Measurements from ENCODE around the gene MAP10.

MAP10 gene

DNA sequence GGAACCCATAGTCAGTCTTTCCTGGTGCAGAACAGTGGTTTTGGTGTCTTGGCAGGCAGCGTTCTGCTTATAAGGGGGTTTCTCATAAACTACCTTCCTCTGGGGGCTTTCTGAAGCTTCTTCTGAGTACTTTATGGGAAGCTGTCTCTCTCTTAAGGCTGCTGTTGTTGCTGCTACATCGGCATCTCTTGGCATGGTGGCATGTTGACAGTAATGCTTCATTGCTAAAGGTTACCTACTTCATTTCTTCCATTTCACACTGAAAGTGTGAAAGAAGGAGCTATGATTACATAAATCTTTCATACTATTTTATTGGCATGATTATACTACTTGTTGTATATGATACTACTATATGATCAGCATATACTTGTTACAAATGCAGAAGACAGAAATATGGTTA, 6.3 kb upstream of the MAP10 start:
- DNase-seq (ENCODE audit: low spot score), result no peak

DNA sequence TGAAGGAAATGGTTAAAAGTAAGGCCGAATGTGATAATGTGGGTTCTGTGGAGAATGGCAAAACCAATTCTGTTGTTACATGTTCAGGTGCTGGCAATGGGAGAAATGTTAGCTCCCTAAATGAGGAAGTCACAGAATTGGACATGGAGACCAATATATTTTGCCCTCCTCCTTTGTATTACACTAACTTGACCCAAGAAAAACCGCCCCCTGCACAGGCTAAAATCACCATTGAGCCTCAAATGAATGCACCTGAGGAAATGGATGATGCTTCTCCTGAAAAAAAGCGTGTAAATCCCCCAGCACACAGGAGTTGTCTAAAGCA, 932 bp downstream of the MAP10 start:
- DNase-seq (ENCODE audit: low spot score), result no peak

DNA sequence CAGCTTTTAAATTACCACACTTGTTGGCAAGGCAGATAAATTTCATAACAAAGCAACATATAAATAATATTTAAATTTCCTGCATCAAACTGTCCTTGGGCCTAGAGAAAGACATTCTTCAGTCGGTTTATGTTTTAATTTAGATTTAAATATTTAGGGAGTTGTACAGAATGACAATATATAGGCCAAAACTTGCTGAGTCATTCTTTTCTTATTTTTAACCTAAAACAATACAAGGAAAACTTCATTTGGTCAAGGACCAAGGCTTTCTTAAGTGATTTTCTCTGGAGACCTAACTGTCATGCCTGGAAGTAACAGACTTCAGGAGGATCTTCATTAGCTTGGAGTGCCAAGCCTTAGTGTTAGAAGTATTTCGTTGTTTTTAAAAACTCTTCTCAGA, 5.6 kb downstream of the MAP10 start:
- no peak for DNase-seq (ENCODE audit: low spot score)

DNA sequence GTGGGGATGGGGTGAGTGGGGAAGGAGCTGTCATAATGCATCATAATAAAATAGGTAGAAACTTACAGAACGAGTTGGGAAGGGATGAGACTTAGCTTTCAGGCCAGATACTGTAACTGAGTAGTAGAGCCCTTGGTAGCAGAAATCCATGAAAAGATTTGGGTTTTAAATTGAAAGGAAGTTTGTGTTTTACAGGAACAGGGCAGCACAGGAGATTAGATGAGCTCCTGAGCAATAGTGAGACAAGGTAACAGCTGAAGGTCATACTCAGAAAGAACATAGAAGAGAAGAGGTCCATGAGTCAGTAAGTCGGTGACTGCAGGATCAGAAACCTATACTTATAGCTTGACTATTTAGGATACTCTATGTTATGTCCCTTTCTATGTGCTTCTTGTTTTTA, 7.3 kb downstream of the MAP10 start:
- DNase-seq (ENCODE audit: low spot score), result no peak

DNA sequence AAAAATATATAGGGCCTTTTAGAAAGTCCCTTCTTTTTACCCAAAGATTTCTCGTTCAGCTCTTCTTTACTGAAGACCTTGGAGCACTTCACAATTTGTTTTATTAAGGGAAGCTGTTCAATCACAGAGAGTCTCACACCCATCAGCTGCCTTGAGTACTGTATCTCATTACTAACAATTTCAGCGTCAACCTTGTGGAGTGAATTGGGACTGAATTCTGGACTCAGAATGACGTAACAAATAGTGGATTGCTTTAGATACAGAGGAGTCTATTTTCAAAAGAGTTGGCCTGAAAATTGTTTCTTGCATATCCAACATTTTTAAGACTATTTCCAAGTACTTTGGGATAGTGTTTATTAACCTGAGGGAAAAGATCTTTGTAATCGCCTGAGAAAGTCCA, 7.9 kb downstream of the MAP10 start:
- DNase-seq (ENCODE audit: low spot score), result no peak

DNA sequence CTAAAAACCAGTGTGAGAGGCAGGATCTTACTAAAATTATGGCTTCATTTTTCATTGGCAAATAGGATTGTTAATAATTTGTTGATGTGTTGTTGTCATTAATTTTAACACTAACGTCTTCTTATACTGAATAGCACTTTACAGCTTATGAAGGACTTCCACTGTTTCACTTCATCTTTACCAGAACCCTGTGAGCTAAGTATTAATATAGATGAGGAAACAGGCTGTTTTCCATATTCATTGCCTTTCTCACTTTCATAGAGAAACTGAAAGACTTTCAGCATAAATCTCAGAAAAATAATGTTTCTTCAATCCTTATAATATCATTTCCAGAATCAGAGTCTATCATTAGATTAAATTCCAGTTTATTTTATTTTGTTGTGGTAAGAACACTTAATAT, 8.5 kb downstream of the MAP10 start:
- no peak for DNase-seq (ENCODE audit: low spot score)

DNA sequence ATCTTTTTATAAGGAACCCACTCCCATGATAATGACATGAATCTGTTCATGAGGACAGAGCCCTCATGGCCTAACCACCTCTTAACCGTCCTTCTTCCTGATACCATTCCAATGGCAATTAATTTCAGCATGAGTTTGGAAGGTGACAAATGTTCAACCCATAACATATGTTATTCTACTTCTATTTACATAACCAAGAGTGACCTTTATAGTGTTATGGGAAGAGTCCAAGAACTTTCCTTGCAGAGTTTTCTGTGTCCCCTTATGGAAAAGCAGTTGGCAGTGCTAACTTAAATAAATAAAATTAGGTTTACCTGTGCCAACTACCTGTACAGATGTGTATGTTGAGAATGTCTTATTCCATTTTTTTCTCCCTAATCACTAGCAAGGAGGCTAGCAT, 11.1 kb downstream of the MAP10 start:
- DNase-seq (ENCODE audit: low spot score), result no peak

DNA sequence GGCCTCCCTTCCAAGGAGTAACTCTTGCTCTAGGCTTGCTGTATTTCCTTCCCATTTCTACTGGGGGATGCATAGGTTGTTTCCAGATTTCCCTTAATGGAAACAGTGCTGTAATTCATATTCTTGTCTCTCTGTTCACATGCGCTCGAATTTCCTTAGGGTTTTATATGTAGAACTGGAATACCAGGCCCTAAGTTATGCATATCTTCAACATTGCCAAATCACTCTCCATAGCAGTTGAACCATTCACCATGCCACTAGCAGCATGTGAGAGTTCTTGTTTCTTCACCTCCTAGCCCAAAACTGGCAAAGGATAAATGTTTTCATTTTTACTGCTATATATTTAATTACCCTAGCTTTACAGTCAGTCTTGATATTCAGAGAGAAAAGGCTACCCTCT, 12.8 kb downstream of the MAP10 start:
- DNase-seq (ENCODE audit: low spot score), result no peak

DNA sequence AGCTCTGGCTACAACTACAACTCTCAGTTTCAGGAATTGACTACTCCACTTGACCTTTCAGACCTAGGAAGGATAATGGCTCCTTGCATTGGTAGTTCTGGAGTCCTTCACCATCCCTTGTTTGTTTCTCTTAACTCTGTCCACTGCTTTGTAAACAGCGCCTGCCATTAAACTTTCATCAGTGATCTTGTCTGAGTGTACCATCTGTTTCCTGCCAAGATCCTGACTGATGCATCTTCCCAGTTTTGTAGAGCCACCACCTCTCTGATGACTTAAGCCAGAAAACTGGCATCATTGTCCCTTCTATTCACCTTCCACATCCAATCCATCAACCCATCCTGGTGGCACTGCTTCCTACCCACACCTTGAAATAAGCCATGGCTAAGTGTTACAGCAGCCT, 15.2 kb downstream of the MAP10 start:
- no peak for DNase-seq (ENCODE audit: low spot score)

DNA sequence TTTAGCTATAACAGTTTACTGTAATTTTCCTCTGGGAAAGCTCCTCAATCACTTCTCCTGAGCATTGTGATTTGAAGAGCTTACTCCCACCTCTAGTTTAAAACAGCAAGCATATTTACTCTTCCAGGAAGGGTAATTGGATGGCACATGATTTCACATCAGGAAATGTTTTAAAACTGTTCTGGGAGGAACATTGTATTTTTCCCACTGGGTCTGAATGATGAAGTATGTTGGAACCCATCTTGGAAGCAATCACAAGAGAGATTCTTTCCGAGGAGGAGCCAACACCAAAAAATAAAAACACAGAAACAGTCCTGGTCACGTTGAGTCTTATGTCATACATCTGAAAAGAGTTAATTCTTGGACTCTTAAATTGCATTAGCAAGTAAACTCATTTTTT, 17.3 kb downstream of the MAP10 start:
- no peak for DNase-seq (ENCODE audit: low spot score)

DNA sequence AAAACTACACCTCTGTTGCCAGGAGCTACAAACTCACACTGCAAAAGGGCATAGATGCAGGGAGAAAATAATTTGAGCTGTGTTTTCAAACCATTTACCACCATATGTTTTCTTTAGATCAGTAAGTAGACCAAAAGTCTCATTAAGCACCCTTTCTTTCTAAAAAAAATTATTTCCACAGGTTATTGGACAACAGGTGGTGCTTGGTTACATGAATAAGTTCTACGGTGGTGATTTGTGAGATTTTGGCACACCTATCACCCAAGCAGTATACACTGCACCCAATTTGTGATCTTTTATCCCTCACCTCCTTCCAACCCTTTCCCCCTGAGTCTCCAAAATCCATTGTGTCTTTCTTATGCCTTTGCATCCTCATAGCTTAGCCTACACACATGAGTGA, 21.1 kb downstream of the MAP10 start:
- no peak for DNase-seq (ENCODE audit: low spot score)

DNA sequence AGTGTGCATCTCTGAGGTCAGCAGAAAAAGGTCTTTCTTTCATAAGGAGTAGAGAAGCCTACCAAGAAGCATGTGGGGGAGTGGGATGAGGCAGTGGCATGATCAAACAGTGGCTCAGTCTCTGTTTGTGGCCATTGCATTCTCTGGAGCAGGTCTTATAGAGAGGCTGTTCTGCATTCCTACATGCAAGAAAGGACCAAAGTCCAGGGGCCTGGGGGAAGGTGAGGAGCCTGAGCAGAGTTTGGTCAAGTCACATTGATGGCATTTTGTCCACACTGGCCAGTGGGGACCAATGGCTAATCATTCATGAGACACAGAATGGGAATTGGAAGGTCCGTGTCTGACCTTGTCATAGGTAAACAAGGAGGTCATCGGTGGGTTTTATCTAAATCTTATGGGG, 25.4 kb downstream of the MAP10 start:
- DNase-seq (ENCODE audit: low spot score), result no peak

DNA sequence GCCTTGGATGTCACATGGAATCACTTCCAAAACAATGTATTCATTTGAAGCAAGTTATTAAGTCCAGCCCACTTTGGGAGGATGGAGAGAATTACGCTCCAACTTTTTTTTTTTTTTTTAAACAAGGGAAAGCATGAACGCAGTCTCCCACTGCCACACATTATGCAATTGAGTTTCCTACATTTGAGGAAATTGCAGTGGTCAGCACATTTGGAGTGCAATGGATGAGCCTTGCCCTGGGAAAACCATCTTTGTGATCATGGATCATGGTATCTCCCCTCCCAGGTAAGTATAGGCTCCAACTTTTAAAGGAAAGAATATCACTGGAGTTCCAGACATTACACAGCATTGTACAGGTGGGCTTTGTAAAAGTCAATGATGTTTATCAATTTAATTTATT, 26.7 kb downstream of the MAP10 start:
- no peak for DNase-seq (ENCODE audit: low spot score)

DNA sequence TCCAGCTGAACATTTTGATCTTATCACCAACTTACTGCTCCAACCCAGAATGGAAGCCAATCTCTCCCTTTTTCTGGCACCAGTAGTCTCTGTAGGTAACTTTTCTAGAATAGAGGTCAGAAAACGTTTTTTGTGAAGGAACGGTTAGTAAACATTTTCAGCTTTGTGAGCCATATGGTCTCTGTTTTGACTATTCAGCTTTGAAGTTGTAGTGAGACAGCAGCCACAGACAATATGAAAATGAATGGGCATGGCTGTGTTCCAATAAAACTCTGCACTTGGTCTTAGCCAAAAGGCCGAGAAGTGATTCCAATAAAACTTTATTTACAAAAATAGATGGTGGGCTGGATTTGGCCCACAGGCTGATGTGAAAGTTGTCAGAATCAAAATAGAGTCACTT, 28.9 kb downstream of the MAP10 start:
- DNase-seq (ENCODE audit: low spot score), result no peak

DNA sequence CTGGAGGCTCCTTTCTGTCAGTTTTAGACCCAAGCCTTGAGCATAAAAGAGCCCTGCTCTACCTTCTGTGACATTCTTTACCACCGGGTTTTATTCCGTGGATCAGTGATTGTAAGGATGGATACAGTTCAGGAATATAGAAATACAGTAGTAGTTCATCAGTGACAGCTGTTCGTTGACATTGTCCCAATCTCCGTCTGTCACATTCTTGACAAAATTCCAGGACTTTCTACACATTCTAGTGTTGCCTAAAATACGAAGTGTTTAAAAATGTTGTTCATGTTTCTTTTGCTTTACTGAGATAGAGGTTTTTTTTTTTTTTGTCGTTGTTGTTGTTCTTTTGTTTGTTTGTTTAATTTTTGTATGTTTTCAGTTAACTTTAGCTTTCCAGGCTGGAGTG, 29.9 kb downstream of the MAP10 start:
- DNase-seq (ENCODE audit: low spot score), result no peak

DNA sequence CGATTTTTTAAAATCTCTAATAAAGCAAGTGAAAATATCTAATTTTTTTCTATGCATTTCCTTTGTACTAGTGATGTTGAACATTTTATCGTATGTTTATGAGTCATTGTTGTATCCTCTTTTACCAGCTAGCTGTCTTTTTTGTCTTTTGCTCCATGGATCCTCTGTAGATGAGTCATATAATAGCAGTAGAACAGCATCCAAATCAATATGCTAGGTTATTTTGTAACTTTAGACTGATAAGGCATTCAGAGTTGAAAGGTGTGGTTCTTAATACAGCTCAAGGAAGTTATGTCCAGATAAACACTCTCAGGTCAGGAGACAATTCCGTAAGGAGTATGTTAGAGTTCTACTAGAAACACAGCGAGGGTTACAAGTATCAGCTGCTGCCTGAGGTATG, 31.9 kb downstream of the MAP10 start:
- DNase-seq (ENCODE audit: low spot score), result peak; percentile 2

DNA sequence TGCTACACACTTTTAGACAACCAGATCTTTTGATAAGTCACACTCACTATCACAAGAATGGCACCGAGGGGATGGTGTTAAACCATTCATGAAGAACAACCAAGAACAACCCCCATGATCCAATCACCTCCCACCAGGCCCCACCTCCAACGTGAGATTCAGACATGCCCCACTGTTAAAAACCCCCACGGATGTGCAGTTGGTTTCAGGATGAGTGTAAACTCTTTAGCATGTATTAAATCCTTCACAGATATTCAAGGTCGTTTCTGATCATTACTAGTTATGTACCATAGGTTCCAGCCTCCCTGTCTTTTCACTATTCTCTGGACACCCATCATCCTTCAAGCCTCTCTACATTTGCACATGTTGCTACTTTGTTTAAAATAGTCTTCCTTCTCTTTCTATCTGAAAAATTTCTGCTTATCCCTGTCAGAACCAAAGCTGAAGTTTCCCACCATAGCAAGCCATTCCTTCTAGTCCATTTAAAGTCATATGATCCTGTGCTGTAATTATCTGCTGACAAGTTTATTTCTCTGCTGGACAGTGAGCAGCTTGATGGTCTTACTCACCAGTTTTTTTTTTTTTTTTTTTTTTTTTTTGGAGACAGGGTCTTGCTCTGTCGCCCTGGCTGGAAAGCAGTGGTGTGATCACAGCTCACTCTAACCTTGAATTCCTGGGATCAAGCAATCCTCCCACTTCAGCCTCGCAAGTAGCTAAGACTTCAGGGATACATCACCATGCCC, 36.8 kb downstream of the MAP10 start:
- no peak for DNase-seq (ENCODE audit: low spot score)

DNA sequence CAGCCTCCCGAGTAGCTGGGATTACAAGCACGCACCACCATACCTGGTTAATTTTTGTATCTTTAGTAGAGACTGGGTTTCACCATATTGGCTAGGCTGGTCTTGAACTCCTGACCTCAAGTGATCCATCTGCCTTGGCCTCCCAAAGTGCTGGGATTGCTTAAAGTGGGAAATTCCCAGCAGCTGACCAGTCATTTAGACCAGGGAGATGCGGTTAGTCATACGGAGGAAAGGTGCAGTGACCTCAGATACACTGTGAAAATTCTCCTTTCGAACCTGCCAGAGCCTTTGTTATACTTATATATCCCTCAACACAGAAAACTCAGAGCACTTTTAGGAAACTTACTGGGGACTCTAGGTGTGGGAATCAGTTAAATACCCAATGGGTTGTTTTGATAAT, 39.6 kb downstream of the MAP10 start:
- DNase-seq (ENCODE audit: low spot score), result no peak

DNA sequence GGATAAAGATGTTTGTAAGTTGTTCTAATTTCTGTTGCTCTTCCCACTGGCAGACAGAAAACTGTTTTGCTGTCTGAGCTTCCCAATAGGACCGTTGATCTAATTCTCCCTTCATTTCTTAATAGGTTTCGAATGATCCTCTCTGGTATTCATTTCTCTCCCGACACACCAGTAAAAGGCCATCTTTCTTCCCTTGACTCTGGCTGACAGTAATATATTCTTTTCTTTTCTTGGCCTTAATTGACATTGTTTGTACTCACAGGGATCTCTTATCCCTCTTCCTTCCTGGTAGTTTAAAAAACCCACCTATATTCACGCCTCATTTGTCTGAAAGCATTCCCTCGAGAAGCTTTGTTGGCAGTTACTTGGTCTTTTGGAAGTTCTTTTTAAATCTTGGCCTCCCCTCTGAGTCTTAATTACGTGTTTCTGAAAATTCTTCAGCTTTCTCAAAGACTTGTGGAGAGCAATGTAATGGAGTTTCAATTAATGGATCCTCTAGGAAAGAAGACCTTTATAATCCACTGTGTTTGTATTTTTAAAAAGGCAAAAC, 40.3 kb downstream of the MAP10 start:
- no peak for DNase-seq (ENCODE audit: low spot score)

DNA sequence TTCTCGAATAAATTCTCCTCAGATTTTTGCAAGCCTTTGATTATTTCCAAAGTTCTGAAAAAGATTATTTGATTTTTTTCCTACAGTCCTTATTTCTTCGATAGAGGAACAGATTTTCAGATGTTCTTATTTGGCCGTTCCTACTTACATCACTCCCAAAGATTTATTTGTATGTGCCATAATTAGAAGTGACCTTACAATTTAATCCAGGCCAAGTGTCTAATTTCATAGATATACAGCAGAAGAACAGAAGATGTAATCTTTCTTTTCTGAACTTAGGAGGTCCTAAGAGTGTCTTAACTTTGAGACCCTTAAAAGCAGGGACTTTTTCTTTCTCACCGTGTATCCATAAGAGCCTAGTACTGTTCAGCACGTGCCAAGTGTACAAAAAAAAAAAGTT, 46.3 kb downstream of the MAP10 start:
- DNase-seq (ENCODE audit: low spot score), result no peak

DNA sequence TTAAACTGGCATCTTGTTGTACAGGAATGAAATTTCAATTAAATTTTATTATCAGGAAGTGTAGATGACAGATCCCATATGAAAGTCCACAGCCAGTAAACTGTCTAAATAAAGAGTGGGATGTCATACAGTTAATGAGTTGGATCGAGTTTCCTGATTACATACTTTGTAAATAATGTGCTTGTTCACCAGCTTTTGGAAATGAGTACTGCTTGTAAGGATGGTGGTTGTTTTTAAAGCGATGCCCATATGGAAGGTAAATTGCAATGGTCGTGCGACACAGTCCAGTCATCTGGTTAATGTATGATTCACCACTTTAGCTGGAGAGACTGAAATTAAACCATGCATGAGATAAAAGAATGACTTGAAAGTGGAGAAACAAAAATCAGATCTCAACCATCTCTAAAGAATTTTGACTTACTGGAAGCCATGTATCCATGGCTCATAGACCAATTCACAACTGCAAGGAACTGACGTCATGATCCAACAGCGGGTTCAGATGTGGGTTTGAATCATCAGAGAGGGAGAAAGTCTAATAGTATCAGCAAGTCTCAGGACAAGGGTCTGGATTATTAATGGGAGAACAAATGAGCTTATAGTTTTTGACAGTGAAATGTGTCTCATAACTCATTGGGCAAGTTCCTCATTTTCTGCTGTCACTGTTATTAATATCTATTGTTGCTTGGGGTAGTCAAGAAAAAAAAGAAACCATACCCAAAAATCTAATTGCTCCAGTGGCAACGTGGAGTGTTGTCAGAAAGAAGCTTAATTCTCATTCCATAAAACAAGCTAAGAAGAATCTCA, 49.0 kb downstream of the MAP10 start:
- DNase-seq (ENCODE audit: low spot score), result no peak

DNA sequence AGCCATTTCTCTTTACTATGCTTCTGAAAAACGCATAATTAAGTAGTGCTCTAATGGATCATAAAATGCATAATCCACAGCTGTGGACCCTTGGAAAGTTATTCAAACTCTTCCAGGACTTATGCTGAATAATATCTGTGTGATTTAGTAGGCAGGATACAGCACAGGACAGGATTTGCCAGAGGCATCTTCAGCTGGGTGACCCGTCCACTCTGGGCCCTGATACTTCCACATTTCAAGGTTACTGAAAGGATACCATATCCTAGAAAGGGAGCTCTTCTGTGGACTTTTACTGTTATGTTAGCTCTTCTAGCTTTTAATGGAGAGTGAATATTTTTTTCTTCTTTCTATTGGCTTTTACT, 49.6 kb downstream of the MAP10 start:
- DNase-seq (ENCODE audit: low spot score), result no peak

DNA sequence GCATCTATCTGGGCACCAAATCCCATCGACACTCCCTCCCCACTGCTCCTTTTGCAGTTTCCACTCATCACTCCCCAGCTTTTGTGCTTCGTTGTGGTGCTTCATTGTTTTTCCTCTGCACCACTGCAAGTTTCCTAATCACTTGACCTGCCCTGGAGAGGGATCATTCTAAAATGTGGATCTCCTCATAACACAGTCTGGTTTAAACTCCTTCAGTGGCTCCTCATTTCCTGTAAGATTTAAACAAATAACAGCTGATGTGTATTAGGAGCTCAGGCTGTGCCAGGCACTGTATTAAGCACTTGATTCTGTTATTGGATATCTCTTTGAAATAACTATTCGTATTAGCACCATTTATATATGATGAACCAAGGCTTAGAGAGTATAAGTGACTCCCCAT, 51.3 kb downstream of the MAP10 start:
- no peak for DNase-seq (ENCODE audit: low spot score)
